B cell (primary cell): Measurements from ENCODE around the gene UBTFL1. TPM values are rescaled to one million over a fixed set of nuclear protein-coding genes. Genes with fewer than 3 reads are reported as not detected.

Experiments
- ATAC-seq: fragments of 200-7000 bp; cut with Tn5 transposase; one replicate; pipeline ENCODE4 v1.10.0; 2021; ENCODE audit warnings: low read depth, mild to moderate bottlenecking, moderate number of reproducible peaks, moderate library complexity
- CTCF ChIA-PET: fragments of 350-600 bp; sonication (Branson Sonifier 250); formaldehyde crosslinking; loops from one replicate; lab custom pipeline; 2021; ENCODE audit warnings: antibody characterized with exemption, inconsistent platforms; lab: Charles Lee
- POLR2A ChIA-PET: fragments of 350-600 bp; sonication (Branson Sonifier 250); formaldehyde crosslinking; loops from one replicate; lab custom pipeline; 2021; ENCODE audit warnings: antibody characterized with exemption; lab: Charles Lee
- DNase-seq: peaks from one replicate; pipeline ENCODE4 v3.0.0; 2013
- H2AFZ ChIP-seq: 2 replicates; pipeline ENCODE4 v1.6.1; 2012; ENCODE audit warnings: mild to moderate bottlenecking, low read depth, low read length; ENCODE audit not compliant: insufficient read depth, poor library complexity, severe bottlenecking
- H3K27ac ChIP-seq, 2 donors: 1 replicate in 1 of 2; 2 replicates in 1 of 2; pipeline ENCODE4 v1.5.1; 2012 to 2013; ENCODE audit warnings: low read length in 2 of 2, mild to moderate bottlenecking in 2 of 2, moderate library complexity in 1 of 2
- H3K27me3 ChIP-seq, 4 experiments: fragments of 200-600 bp in 1 of 4; sonication (generic) in 1 of 4; replicated peaks in 1 of 4; 1 replicate in 2 of 4; 2 replicates in 2 of 4; pipeline versions ENCODE4 v1.6.1 to v1.7.0; 2013 to 2016; ENCODE audit warnings: low read length in 3 of 4, mild to moderate bottlenecking in 2 of 4, mixed read lengths in 1 of 4, moderate library complexity in 1 of 4; ENCODE audit not compliant: insufficient read depth in 4 of 4, control insufficient read depth in 3 of 4; ENCODE audit errors: control extremely low read depth in 1 of 4
- H3K36me3 ChIP-seq, 2 experiments: replicated peaks in 1 of 2; 1 replicate in 1 of 2; 2 replicates in 1 of 2; pipeline versions ENCODE4 v1.6.1 to v1.7.1; 2013; ENCODE audit warnings: low read length in 1 of 2; ENCODE audit not compliant: insufficient read depth in 2 of 2, control insufficient read depth in 1 of 2; ENCODE audit errors: control extremely low read depth in 1 of 2, extremely low read depth in 1 of 2
- H3K4me1 ChIP-seq, 2 donors: fragments of 200-600 bp in 1 of 2; sonication (generic) in 1 of 2; 1 replicate in 1 of 2; 2 replicates in 1 of 2; pipeline versions ENCODE4 v1.5.1 to v1.6.1; 2013 to 2017; ENCODE audit warnings: low read length in 2 of 2; ENCODE audit not compliant: control insufficient read depth in 2 of 2, insufficient read depth in 2 of 2
- H3K4me2 ChIP-seq: replicated peaks from 2 replicates; pipeline ENCODE3; 2012; ENCODE audit warnings: mild to moderate bottlenecking, low read depth, low read length; ENCODE audit not compliant: poor library complexity, severe bottlenecking
- H3K4me3 ChIP-seq, 5 experiments: fragments of 200-600 bp in 1 of 5; sonication (generic) in 1 of 5; 1 replicate in 3 of 5; 2 replicates in 2 of 5; pipeline versions ENCODE4 v1.5.1 to v1.7.0; 2011 to 2016; ENCODE audit warnings: low read length in 4 of 5, mild to moderate bottlenecking in 4 of 5, low read depth in 2 of 5, control low read depth in 1 of 5, moderate library complexity in 1 of 5; ENCODE audit not compliant: insufficient read depth in 1 of 5; ENCODE audit errors: control extremely low read depth in 1 of 5, extremely low read depth in 1 of 5
- H3K79me2 ChIP-seq: fragments of 200-600 bp; sonication (generic); one replicate; pipeline ENCODE4 v1.6.0; 2016; ENCODE audit warnings: low read length; ENCODE audit not compliant: control insufficient read depth, insufficient read depth
- H3K9ac ChIP-seq: fragments of 200-600 bp; sonication (generic); 2 replicates; pipeline ENCODE4 v1.6.1; 2017; ENCODE audit warnings: mild to moderate bottlenecking, low read length, moderate library complexity
- H3K9me3 ChIP-seq, 3 donors: one replicate each; pipeline versions ENCODE4 v1.6.1 to v1.7.1; 2013; ENCODE audit warnings: low read length in 2 of 3; ENCODE audit not compliant: control insufficient read depth in 2 of 3, insufficient read depth in 1 of 3; ENCODE audit errors: control extremely low read depth in 1 of 3
- H4K20me1 ChIP-seq: 2 replicates; pipeline ENCODE4 v1.6.0; 2012; ENCODE audit warnings: mild to moderate bottlenecking, low read length; ENCODE audit not compliant: insufficient read depth, control insufficient read depth, poor library complexity, severe bottlenecking
- H3K27ac Mint-ChIP-seq: one replicate; pipeline ENCODE4 v1.8.0; 2021; ENCODE audit warnings: mixed read lengths
- H3K27me3 Mint-ChIP-seq: one replicate; pipeline ENCODE4 v1.8.0; 2021; ENCODE audit warnings: mixed read lengths
- H3K4me1 Mint-ChIP-seq: one replicate; pipeline ENCODE4 v1.8.0; 2021; ENCODE audit warnings: mixed read lengths
- H3K4me3 Mint-ChIP-seq: one replicate; pipeline ENCODE4 v1.8.0; 2021; ENCODE audit warnings: mixed read lengths
- H3K9me3 Mint-ChIP-seq: one replicate; pipeline ENCODE4 v1.8.0; 2022; ENCODE audit warnings: mixed read lengths; ENCODE audit not compliant: insufficient read depth
- CTCF ChIP-seq: fragments of 200-600 bp; IDR thresholded peaks from one replicate; pipeline ENCODE4 v1.8.0; 2022; ENCODE audit warnings: antibody characterized with exemption, mild to moderate bottlenecking
- EZH2 ChIP-seq: IDR thresholded peaks from 2 replicates; pipeline ENCODE4 v1.6.1; 2012; ENCODE audit warnings: borderline replicate concordance, low read depth, mild to moderate bottlenecking, moderate library complexity, low read length; ENCODE audit not compliant: insufficient read depth, poor library complexity, severe bottlenecking
- WGBS: methylation state at CpG from one replicate; pipeline ENCODE4 v1.1.5; 2013; ENCODE audit warnings: missing lambda C conversion rate; ENCODE audit not compliant: insufficient coverage; 5-methylcytosine and 5-hydroxymethylcytosine counted together
- intact Hi-C: fragments of 100-400 bp; cut with micrococcal nuclease; formaldehyde crosslinking; loops from one replicate; pipeline ENCODE4 v1.10.0; 2022
- polyA plus RNA-seq: library from polyadenylated mRNA; depleted of rRNA; stranded (reverse); fragments of >200 nt; gene quantifications from 2 replicates; pipeline ENCODE4 v1.2.3, GENCODE V29; 2012
- total RNA-seq, 2 donors: library from RNA; stranded (reverse); fragments of 120-200 nt in 1 of 2; gene quantifications; 1 replicate in 1 of 2; 2 replicates in 1 of 2; pipeline versions ENCODE4 v1.2.3 to v1.2.4, GENCODE V29; 2013 to 2022

UBTFL1 gene
- total and polyA plus RNA-seq, 2 donors (not counting 1 experiment from before 2014, with no cell fraction given), result not detected

GRCh38 chr11:90100431-90100830, 14.7 kb downstream of the UBTFL1 start:
- no peaks in the 10 kb centered on the region for H3K27me3 ChIP-seq
- CTCF ChIA-PET, result no interaction called here
- no peaks in the 10 kb centered on the region for H3K9me3 ChIP-seq
- intact Hi-C loops, result no loop called here
- TF ChIP-seq CTCF (no peak), EZH2 (no peak)
- no peak overlapping the region for H3K4me3 Mint-ChIP-seq
- no peak overlapping the region for H3K27ac ChIP-seq
- no peak overlapping the region for H3K9ac ChIP-seq
- WGBS, result no CpG with 5 or more reads among the region's 3 CpGs
- H3K4me1 ChIP-seq, result no peaks in the 10 kb centered on the region
- H3K79me2 ChIP-seq, result no peaks in the 10 kb centered on the region
- H3K27ac Mint-ChIP-seq, result no peak overlapping the region
- H3K27me3 Mint-ChIP-seq, result no peaks in the 10 kb centered on the region
- DNase-seq (no peak), ATAC-seq (no peak)
- POLR2A ChIA-PET, result no interaction called here
- H3K4me1 Mint-ChIP-seq, result no peaks in the 10 kb centered on the region
- H3K4me3 ChIP-seq, result no peak overlapping the region
- H4K20me1 ChIP-seq, result no peaks in the 10 kb centered on the region
- H2AFZ ChIP-seq, result no peak overlapping the region
- no peaks in the 10 kb centered on the region for H3K9me3 Mint-ChIP-seq
- no peaks in the 10 kb centered on the region for H3K36me3 ChIP-seq
- no peak overlapping the region for H3K4me2 ChIP-seq

GRCh38 chr11:90113541-90113940, 27.8 kb downstream of the UBTFL1 start:
- intact Hi-C loops, result no loop called here
- DNase-seq (no peak), ATAC-seq (no peak)
- Histone ChIP-seq H3K9ac (no peak overlapping the region), H3K4me1 (no peaks in the 10 kb centered on the region), H2AFZ (no peak overlapping the region), H3K4me2 (no peak overlapping the region), H3K27ac (no peak overlapping the region), H3K36me3 (no peaks in the 10 kb centered on the region), H3K79me2 (no peaks in the 10 kb centered on the region), H3K27me3 (no peaks in the 10 kb centered on the region), H3K9me3 (no peaks in the 10 kb centered on the region), H3K4me3 (no peak overlapping the region), H4K20me1 (no peaks in the 10 kb centered on the region)
- H3K9me3 Mint-ChIP-seq, result no peaks in the 10 kb centered on the region
- H3K4me1 Mint-ChIP-seq, result no peaks in the 10 kb centered on the region
- ChIA-PET CTCF (no interaction called here), POLR2A (no interaction called here)
- TF ChIP-seq CTCF (peak; percentile 30), EZH2 (no peak)
- no peak overlapping the region for H3K27ac Mint-ChIP-seq
- no peaks in the 10 kb centered on the region for H3K27me3 Mint-ChIP-seq
- no CpG with 5 or more reads among the region's 2 CpGs for WGBS
- no peak overlapping the region for H3K4me3 Mint-ChIP-seq
